ENCODE measurements around the gene ALS2. TPM values are rescaled to one million over a fixed set of nuclear protein-coding genes. Genes with fewer than 3 reads are reported as not detected.

Gene ALS2
- total RNA-seq, 1 experiment from 2014 or later, result 28.4 TPM

DNA sequence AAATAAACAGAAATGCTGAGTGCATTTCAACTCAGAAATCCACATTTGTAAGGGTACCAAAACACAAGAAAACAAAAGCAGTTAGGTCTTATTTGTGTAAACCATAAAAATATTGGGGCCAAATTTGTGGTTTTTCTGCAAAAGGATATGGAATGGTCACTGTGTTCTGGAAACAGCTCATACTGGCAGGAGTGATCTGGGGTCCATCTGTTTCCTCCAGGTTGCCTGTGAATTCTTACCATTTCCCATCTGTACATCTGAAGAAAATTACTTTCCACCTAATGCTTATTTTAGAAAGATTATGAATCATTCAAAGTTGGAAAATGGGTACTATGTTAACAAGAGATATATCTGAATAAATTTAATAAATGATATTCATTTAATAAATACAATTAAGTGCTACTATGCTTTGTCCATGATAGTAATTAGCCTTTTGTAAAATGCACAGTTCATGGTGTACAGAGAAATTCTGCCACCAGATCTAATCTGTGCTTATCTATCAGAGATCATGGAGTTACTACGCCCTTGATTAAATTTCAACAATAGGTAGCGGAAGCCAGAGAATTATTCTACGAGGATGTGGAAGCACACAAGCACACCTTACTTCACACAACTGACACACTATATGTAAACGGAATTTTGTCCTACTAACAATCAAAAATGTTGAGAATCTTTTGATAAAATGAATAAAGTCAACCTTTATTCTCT lies 10.9 kb downstream of the ALS2 start:
- no peak overlapping the region for H3K27ac Mint-ChIP-seq
- no peak overlapping the region for H2AFZ ChIP-seq (ENCODE audit: low read length)
- H4K20me1 ChIP-seq (ENCODE audit: control insufficient read depth, insufficient read depth, insufficient read length), result no peaks in the 10 kb centered on the region
- peaks cover 7 to 10% (median 10%) of the 10 kb centered on the region in 3 experiments for H3K36me3 Mint-ChIP-seq (ENCODE audit: insufficient read depth in 1 of 3, low read depth in 3 of 3)
- peaks cover 4% of the 10 kb centered on the region; the same call in 1 of the 2 replicates for H3K4me1 ChIP-seq (ENCODE audit: insufficient read depth, low read length)
- no CpG with 5 or more reads among the region's 4 CpGs for WGBS (ENCODE audit: extremely low coverage, insufficient read length, low lambda C conversion rate)
- peaks cover 0 to 2% of the 10 kb centered on the region in 2 experiments; a peak in 1 of 5 replicates for H3K9me3 Mint-ChIP-seq
- H3T11ph ChIP-seq (ENCODE audit: low read length), result no peak overlapping the region
- H4K8ac ChIP-seq (replicated peaks; ENCODE audit: insufficient read length, low read depth, low read length), result no peak overlapping the region
- H2BK5ac ChIP-seq (ENCODE audit: insufficient read length, low read length), result no peak overlapping the region
- no peak overlapping the region for H3K4me3 Mint-ChIP-seq
- H3K4me2 ChIP-seq (ENCODE audit: insufficient read depth, insufficient read length, low read length), result no peak overlapping the region
- H4K91ac ChIP-seq (ENCODE audit: insufficient read length, low read depth, low read length), result no peak overlapping the region
- H3K79me1 ChIP-seq (ENCODE audit: insufficient read depth, low read depth, low read length, poor library complexity, severe bottlenecking), result no peaks in the 10 kb centered on the region
- no peak overlapping the region for H2BK12ac ChIP-seq (ENCODE audit: insufficient read length, low read depth, low read length)
- no peaks in the 10 kb centered on the region for H3K27me3 ChIP-seq (ENCODE audit: insufficient read depth, low read length)
- H3K4ac ChIP-seq (ENCODE audit: low read depth, low read length), result no peak overlapping the region
- no peak overlapping the region for H2BK120ac ChIP-seq (ENCODE audit: low read depth, low read length, poor library complexity, severe bottlenecking)
- no peak overlapping the region for H3K18ac ChIP-seq (ENCODE audit: insufficient read length, low read depth, low read length)
- H3K79me2 ChIP-seq (ENCODE audit: insufficient read depth, low read length), result peaks cover 4% of the 10 kb centered on the region; the same call in 1 of the 2 replicates
- H3K27me3 Mint-ChIP-seq (ENCODE audit: low read depth), result no peaks in the 10 kb centered on the region
- H2BK20ac ChIP-seq (ENCODE audit: low read depth, low read length, poor library complexity, severe bottlenecking), result no peak overlapping the region
- no peak overlapping the region for H2AK5ac ChIP-seq (ENCODE audit: insufficient read length, low read length)
- H3K9ac ChIP-seq (ENCODE audit: extremely low read depth, insufficient read length, low read length), result no peak overlapping the region
- no peaks in the 10 kb centered on the region for H3K9me3 ChIP-seq (ENCODE audit: control insufficient read depth, low read depth, low read length)
- H3K14ac ChIP-seq (ENCODE audit: insufficient read depth, low read length), result no peak overlapping the region
- H3K4me1 Mint-ChIP-seq, result peaks cover 14 to 23% of the 10 kb centered on the region in 2 experiments
- H3K27ac ChIP-seq (ENCODE audit: insufficient read length, low read depth, low read length), result no peak overlapping the region
- no peak overlapping the region for H3K56ac ChIP-seq (ENCODE audit: insufficient read length, low read depth, low read length)
- H2BK15ac ChIP-seq (ENCODE audit: low read depth, low read length), result no peak overlapping the region
- no peak overlapping the region for H4K5ac ChIP-seq (ENCODE audit: insufficient read length, low read depth, low read length)
- TF ChIP-seq, protein P1, sequence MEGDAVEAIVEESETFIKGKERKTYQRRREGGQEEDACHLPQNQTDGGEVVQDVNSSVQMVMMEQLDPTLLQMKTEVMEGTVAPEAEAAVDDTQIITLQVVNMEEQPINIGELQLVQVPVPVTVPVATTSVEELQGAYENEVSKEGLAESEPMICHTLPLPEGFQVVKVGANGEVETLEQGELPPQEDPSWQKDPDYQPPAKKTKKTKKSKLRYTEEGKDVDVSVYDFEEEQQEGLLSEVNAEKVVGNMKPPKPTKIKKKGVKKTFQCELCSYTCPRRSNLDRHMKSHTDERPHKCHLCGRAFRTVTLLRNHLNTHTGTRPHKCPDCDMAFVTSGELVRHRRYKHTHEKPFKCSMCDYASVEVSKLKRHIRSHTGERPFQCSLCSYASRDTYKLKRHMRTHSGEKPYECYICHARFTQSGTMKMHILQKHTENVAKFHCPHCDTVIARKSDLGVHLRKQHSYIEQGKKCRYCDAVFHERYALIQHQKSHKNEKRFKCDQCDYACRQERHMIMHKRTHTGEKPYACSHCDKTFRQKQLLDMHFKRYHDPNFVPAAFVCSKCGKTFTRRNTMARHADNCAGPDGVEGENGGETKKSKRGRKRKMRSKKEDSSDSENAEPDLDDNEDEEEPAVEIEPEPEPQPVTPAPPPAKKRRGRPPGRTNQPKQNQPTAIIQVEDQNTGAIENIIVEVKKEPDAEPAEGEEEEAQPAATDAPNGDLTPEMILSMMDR (conservative IDR thresholded peaks at IDR 0.05), result no peak
- no peak overlapping the region for H3K23ac ChIP-seq (ENCODE audit: insufficient read length, low read depth, low read length)
- no peak for DNase-seq
- no peaks in the 10 kb centered on the region for H3K23me2 ChIP-seq (ENCODE audit: insufficient read length, low read depth, low read length, poor library complexity, severe bottlenecking)
